Measurements from ENCODE around the gene ST6GALNAC3.

The ST6GALNAC3 gene

GRCh38 chr1:76252431-76252830 is 177.9 kb downstream of the ST6GALNAC3 start:
- Mint-ChIP-seq H3K9me3 (peaks cover 0 to 2% of the 10 kb centered on the region in 2 donors), H3K36me3 (peaks cover 6 to 9% of the 10 kb centered on the region in 2 donors), H3K27me3 (no peaks in the 10 kb centered on the region), H3K27ac (no peak overlapping the region), H3K4me3 (no peak overlapping the region), H3K4me1 (peaks cover 14 to 33% of the 10 kb centered on the region in 2 donors)
- ATAC-seq (replicated peaks), result no peak
- no peak for DNase-seq

GRCh38 chr1:76254104-76255030 is 179.8 kb downstream of the ST6GALNAC3 start:
- Mint-ChIP-seq H3K4me3 (no peak overlapping the region), H3K36me3 (peaks cover 4 to 6% of the 10 kb centered on the region in 2 donors), H3K27ac (no peak overlapping the region), H3K4me1 (peaks cover 10 to 42% of the 10 kb centered on the region in 2 donors), H3K9me3 (no peaks in the 10 kb centered on the region), H3K27me3 (no peaks in the 10 kb centered on the region)
- no peak for ATAC-seq (replicated peaks)
- no peak for DNase-seq

- peaks cover 14 to 47% of the 10 kb centered on the region in 2 donors for H3K4me1 Mint-ChIP-seq
Observed at GRCh38 chr1:76256289-76257223, 182.0 kb downstream of the ST6GALNAC3 start.

GRCh38 chr1:76257823-76258222 is 183.3 kb downstream of the ST6GALNAC3 start:
- H3K27me3 Mint-ChIP-seq, result no peaks in the 10 kb centered on the region
- ATAC-seq (replicated peaks), result no peak
- no peak for DNase-seq
- no peak overlapping the region for H3K4me3 Mint-ChIP-seq
- H3K4me1 Mint-ChIP-seq, result peaks cover 17 to 47% of the 10 kb centered on the region in 2 donors
- no peak overlapping the region for H3K27ac Mint-ChIP-seq
- no peaks in the 10 kb centered on the region for H3K36me3 Mint-ChIP-seq
- no peaks in the 10 kb centered on the region for H3K9me3 Mint-ChIP-seq

More at GRCh38 chr1:76256289-76257223, 182.0 kb downstream of the ST6GALNAC3 start:
- no peaks in the 10 kb centered on the region for H3K9me3 Mint-ChIP-seq
- no peak overlapping the region for H3K27ac Mint-ChIP-seq
- no peaks in the 10 kb centered on the region for H3K27me3 Mint-ChIP-seq
- no peak for ATAC-seq (replicated peaks)
- peak overlapping the region in 1 of 2 donors; percentile 18 for H3K4me3 Mint-ChIP-seq
- DNase-seq, result no peak
- H3K36me3 Mint-ChIP-seq, result no peaks in the 10 kb centered on the region

GRCh38 chr1:76259270-76259669 is 184.7 kb downstream of the ST6GALNAC3 start:
- H3K4me3 Mint-ChIP-seq, result no peak overlapping the region
- no peaks in the 10 kb centered on the region for H3K36me3 Mint-ChIP-seq
- peaks cover 16 to 47% of the 10 kb centered on the region in 2 donors for H3K4me1 Mint-ChIP-seq
- no peaks in the 10 kb centered on the region for H3K27me3 Mint-ChIP-seq
- no peak overlapping the region for H3K27ac Mint-ChIP-seq
- DNase-seq (no peak), ATAC-seq (replicated peaks) (no peak)
- no peaks in the 10 kb centered on the region for H3K9me3 Mint-ChIP-seq

- peak; percentile 54 to 61 for ATAC-seq (replicated peaks)
- H3K27ac Mint-ChIP-seq, result no peak overlapping the region
- H3K4me3 Mint-ChIP-seq, result no peak overlapping the region
Observed at GRCh38 chr1:76260279-76260678, 185.7 kb downstream of the ST6GALNAC3 start.

GRCh38 chr1:76262601-76263000 is 188.1 kb downstream of the ST6GALNAC3 start:
- Mint-ChIP-seq H3K4me3 (no peak overlapping the region), H3K36me3 (no peaks in the 10 kb centered on the region), H3K4me1 (peaks cover 15 to 38% of the 10 kb centered on the region in 2 donors), H3K27ac (no peak overlapping the region), H3K27me3 (no peaks in the 10 kb centered on the region), H3K9me3 (no peaks in the 10 kb centered on the region)
- ATAC-seq (replicated peaks), result no peak
- DNase-seq, result no peak

More at GRCh38 chr1:76260279-76260678, 185.7 kb downstream of the ST6GALNAC3 start:
- no peak for DNase-seq
- Mint-ChIP-seq H3K27me3 (no peaks in the 10 kb centered on the region), H3K36me3 (no peaks in the 10 kb centered on the region), H3K9me3 (no peaks in the 10 kb centered on the region), H3K4me1 (peaks cover 15 to 40% of the 10 kb centered on the region in 2 donors)

GRCh38 chr1:76264642-76265041 is 190.1 kb downstream of the ST6GALNAC3 start:
- DNase-seq, result no peak
- no peaks in the 10 kb centered on the region for H3K27me3 Mint-ChIP-seq
- ATAC-seq (replicated peaks), result no peak
- no peaks in the 10 kb centered on the region for H3K9me3 Mint-ChIP-seq
- H3K36me3 Mint-ChIP-seq, result no peaks in the 10 kb centered on the region
- no peak overlapping the region for H3K27ac Mint-ChIP-seq
- H3K4me3 Mint-ChIP-seq, result no peak overlapping the region
- peaks cover 23 to 38% of the 10 kb centered on the region in 2 donors for H3K4me1 Mint-ChIP-seq

- H3K27me3 Mint-ChIP-seq, result no peaks in the 10 kb centered on the region
- peaks cover 20 to 32% of the 10 kb centered on the region in 2 donors for H3K4me1 Mint-ChIP-seq
- no peaks in the 10 kb centered on the region for H3K36me3 Mint-ChIP-seq
- no peak for DNase-seq
- no peak overlapping the region for H3K4me3 Mint-ChIP-seq
- H3K9me3 Mint-ChIP-seq, result no peaks in the 10 kb centered on the region
- no peak for ATAC-seq (replicated peaks)
- no peak overlapping the region for H3K27ac Mint-ChIP-seq
Observed at GRCh38 chr1:76266762-76267161, 192.2 kb downstream of the ST6GALNAC3 start.

- Mint-ChIP-seq H3K4me1 (peaks cover 17 to 34% of the 10 kb centered on the region in 2 donors), H3K4me3 (no peak overlapping the region), H3K27me3 (no peaks in the 10 kb centered on the region), H3K36me3 (no peaks in the 10 kb centered on the region), H3K9me3 (no peaks in the 10 kb centered on the region), H3K27ac (no peak overlapping the region)
- ATAC-seq (replicated peaks), result peak; percentile 76 to 87
- DNase-seq, result no peak
Observed at GRCh38 chr1:76267631-76268030, 193.1 kb downstream of the ST6GALNAC3 start.

GRCh38 chr1:76268341-76268740 is 193.8 kb downstream of the ST6GALNAC3 start:
- Mint-ChIP-seq H3K4me3 (no peak overlapping the region), H3K36me3 (no peaks in the 10 kb centered on the region), H3K9me3 (no peaks in the 10 kb centered on the region), H3K27ac (no peak overlapping the region), H3K4me1 (peaks cover 17 to 37% of the 10 kb centered on the region in 2 donors), H3K27me3 (no peaks in the 10 kb centered on the region)
- DNase-seq, result no peak
- no peak for ATAC-seq (replicated peaks)

GRCh38 chr1:76269155-76269554 is 194.6 kb downstream of the ST6GALNAC3 start:
- H3K36me3 Mint-ChIP-seq, result no peaks in the 10 kb centered on the region
- no peaks in the 10 kb centered on the region for H3K27me3 Mint-ChIP-seq
- no peaks in the 10 kb centered on the region for H3K9me3 Mint-ChIP-seq
- no peak overlapping the region for H3K27ac Mint-ChIP-seq
- ATAC-seq (replicated peaks) (peak in 1 of 2 donors; percentile 50), DNase-seq (no peak)
- H3K4me1 Mint-ChIP-seq, result peaks cover 17 to 37% of the 10 kb centered on the region in 2 donors
- H3K4me3 Mint-ChIP-seq, result no peak overlapping the region

GRCh38 chr1:76274302-76274701 is 199.8 kb downstream of the ST6GALNAC3 start:
- Mint-ChIP-seq H3K27me3 (no peaks in the 10 kb centered on the region), H3K36me3 (no peaks in the 10 kb centered on the region), H3K4me1 (peaks cover 4 to 20% of the 10 kb centered on the region in 2 donors), H3K4me3 (no peak overlapping the region), H3K27ac (no peak overlapping the region), H3K9me3 (no peaks in the 10 kb centered on the region)
- ATAC-seq (replicated peaks) (no peak), DNase-seq (no peak)

GRCh38 chr1:76274718-76275117 is 200.2 kb downstream of the ST6GALNAC3 start:
- Mint-ChIP-seq H3K27me3 (no peaks in the 10 kb centered on the region), H3K36me3 (no peaks in the 10 kb centered on the region), H3K4me1 (peaks cover 3 to 17% of the 10 kb centered on the region in 2 donors), H3K27ac (no peak overlapping the region), H3K9me3 (no peaks in the 10 kb centered on the region), H3K4me3 (no peak overlapping the region)
- ATAC-seq (replicated peaks) (no peak), DNase-seq (no peak)

Data from stimulated activated naive B cell treated with anti-CD40 and anti-IgM and Interleukin-4, amounts not matched to agents 10 μg/mL and 1 μg/mL and 100 μg/mL, for 72 hours (primary cell).